H1 (cell line): ENCODE data around the gene FGF14. TPM values are rescaled to one million over a fixed set of nuclear protein-coding genes. Genes with fewer than 3 reads are reported as not detected.

ENCODE experiments used
- CREB1 ChIP-seq: IDR thresholded peaks from 2 replicates; pipeline ENCODE4 v1.6.1; 2012; ENCODE audit warnings: inconsistent platforms
- KDM4A ChIP-seq: IDR thresholded peaks from one replicate; pipeline ENCODE4 v1.7.1; 2012; ENCODE audit warnings: low read depth, mild to moderate bottlenecking, moderate library complexity, low read length, inconsistent platforms; ENCODE audit not compliant: severe bottlenecking
- MAX ChIP-seq: IDR thresholded peaks from 2 replicates; pipeline ENCODE4 v1.6.1; 2012; ENCODE audit warnings: inconsistent platforms
- polyA plus RNA-seq, 7 experiments: library from polyadenylated mRNA; depleted of rRNA in 3 of 7; stranded (reverse) in 5 of 7; unstranded in 2 of 7; fragments of >200 nt in 5 of 7; fragments of 200-250 nt in 2 of 7; gene quantifications; 1 replicate in 5 of 7; 2 replicates in 1 of 7; 4 replicates in 1 of 7; pipeline versions ENCODE4 v1.2.1 to v1.2.3, GENCODE V29; 2011 to 2013; ENCODE audit warnings: missing spikeins in 2 of 7, mixed read lengths in 2 of 7
- total RNA-seq: library from RNA; stranded (reverse); fragmentation: NEBNext Ultra II Directional; extraction: Animal tissue kit (Norgen Biotek cat#: 25700); gene quantifications from 2 replicates; pipeline ENCODE4 v1.2.1, GENCODE V29; 2021

The FGF14 gene
- total and polyA plus RNA-seq, 2 of the 8 experiments (the other 6 are each of a cell fraction or from before 2014, with no cell fraction given): 0.05 to 0.58 TPM

DNA sequence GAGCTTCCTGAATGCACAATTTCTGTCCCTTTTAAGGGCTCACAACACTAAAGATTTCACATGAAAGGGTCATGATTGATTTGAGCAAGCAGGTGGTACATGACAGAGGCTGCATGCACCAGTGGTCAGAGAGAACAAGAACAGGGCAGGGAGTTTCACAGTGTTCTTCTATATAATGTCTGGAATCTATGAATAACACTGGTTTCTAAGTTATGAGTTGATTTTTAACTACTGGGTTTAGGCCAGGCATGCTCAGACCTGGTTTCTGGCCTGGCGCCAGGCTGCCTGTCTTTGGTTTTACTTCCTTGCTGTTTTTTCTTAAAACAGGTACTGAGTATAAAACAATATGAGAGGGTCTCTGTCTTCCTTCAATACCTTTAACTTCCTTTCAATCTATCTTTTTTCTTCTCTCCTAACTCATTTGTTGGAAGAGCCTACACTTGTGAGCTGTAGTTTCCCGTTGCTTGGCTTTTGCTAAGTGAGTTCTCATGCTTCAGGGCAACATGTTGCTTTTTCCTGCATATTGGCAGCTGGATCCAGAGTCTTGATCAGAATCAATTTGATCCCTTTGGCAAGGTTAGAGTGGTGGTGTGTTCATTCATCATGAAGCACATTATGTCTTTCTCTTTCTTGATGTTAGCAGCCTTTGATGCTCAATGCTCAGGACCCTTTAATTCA, 38.5 kb upstream of the FGF14 start (continued):
- no peak for TF ChIP-seq KDM4A
- TF ChIP-seq CREB1: no peak
- TF ChIP-seq MAX: no peak
